Endothelial cell (in vitro differentiated cells): ENCODE results near the gene COASY. TPM values are rescaled to one million over a fixed set of nuclear protein-coding genes. Genes with fewer than 3 reads are reported as not detected.

ENCODE experiments used
- DNase-seq: peaks from one replicate; pipeline ENCODE4 v3.0.0; 2021; ENCODE audit warnings: low spot score
- H3K27ac Mint-ChIP-seq: one replicate; pipeline ENCODE4 v1.8.0; 2021; ENCODE audit warnings: mixed read lengths, inconsistent platforms; ENCODE audit not compliant: unreplicated experiment
- H3K27me3 Mint-ChIP-seq: one replicate; pipeline ENCODE4 v1.8.0; 2021; ENCODE audit warnings: mild to moderate bottlenecking, moderate library complexity, mixed read lengths, inconsistent platforms; ENCODE audit not compliant: unreplicated experiment
- H3K36me3 Mint-ChIP-seq: one replicate; pipeline ENCODE4 v1.8.0; 2021; ENCODE audit warnings: mild to moderate bottlenecking, low read depth, mixed read lengths, inconsistent platforms; ENCODE audit not compliant: unreplicated experiment
- H3K4me1 Mint-ChIP-seq: one replicate; pipeline ENCODE4 v1.8.0; 2021; ENCODE audit warnings: mild to moderate bottlenecking, mixed read lengths, inconsistent platforms; ENCODE audit not compliant: unreplicated experiment
- H3K4me3 Mint-ChIP-seq: one replicate; pipeline ENCODE4 v1.8.0; 2021; ENCODE audit warnings: mild to moderate bottlenecking, mixed read lengths, inconsistent platforms; ENCODE audit not compliant: unreplicated experiment
- H3K9me3 Mint-ChIP-seq: one replicate; pipeline ENCODE4 v1.8.0; 2021; ENCODE audit warnings: mixed read lengths, inconsistent platforms; ENCODE audit not compliant: unreplicated experiment
- total RNA-seq: library from RNA; stranded (reverse); fragmentation: NEBNext Ultra II Directional; extraction: Animal tissue kit (Norgen Biotek cat#: 25700); gene quantifications from one replicate; pipeline ENCODE4 v1.2.1, GENCODE V29; 2021; ENCODE audit not compliant: unreplicated experiment
- TF ChIP-seq, protein P1 (sequence below): fragments of 200-600 bp; sonication (generic); IDR thresholded peaks from one replicate; pipeline ENCODE4 v1.5.0; 2021; ENCODE audit warnings: antibody characterized with exemption; ENCODE audit not compliant: unreplicated experiment

COASY gene
- total RNA-seq, 1 donor from 2014 or later, result 66.3 TPM

- TF ChIP-seq, protein P1, sequence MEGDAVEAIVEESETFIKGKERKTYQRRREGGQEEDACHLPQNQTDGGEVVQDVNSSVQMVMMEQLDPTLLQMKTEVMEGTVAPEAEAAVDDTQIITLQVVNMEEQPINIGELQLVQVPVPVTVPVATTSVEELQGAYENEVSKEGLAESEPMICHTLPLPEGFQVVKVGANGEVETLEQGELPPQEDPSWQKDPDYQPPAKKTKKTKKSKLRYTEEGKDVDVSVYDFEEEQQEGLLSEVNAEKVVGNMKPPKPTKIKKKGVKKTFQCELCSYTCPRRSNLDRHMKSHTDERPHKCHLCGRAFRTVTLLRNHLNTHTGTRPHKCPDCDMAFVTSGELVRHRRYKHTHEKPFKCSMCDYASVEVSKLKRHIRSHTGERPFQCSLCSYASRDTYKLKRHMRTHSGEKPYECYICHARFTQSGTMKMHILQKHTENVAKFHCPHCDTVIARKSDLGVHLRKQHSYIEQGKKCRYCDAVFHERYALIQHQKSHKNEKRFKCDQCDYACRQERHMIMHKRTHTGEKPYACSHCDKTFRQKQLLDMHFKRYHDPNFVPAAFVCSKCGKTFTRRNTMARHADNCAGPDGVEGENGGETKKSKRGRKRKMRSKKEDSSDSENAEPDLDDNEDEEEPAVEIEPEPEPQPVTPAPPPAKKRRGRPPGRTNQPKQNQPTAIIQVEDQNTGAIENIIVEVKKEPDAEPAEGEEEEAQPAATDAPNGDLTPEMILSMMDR, result no peak
- H3K9me3 Mint-ChIP-seq, result no peaks in the 10 kb centered on the region
- H3K4me1 Mint-ChIP-seq, result peaks cover 36% of the 10 kb centered on the region
- H3K27ac Mint-ChIP-seq, result peak overlapping the region; percentile 55
- DNase-seq, result no peak
- H3K27me3 Mint-ChIP-seq, result peaks cover 12% of the 10 kb centered on the region
- H3K36me3 Mint-ChIP-seq, result no peaks in the 10 kb centered on the region
- no peak overlapping the region for H3K4me3 Mint-ChIP-seq
Measured at GRCh38 chr17:42559075-42559474, 2.9 kb upstream of the COASY start.

DNA sequence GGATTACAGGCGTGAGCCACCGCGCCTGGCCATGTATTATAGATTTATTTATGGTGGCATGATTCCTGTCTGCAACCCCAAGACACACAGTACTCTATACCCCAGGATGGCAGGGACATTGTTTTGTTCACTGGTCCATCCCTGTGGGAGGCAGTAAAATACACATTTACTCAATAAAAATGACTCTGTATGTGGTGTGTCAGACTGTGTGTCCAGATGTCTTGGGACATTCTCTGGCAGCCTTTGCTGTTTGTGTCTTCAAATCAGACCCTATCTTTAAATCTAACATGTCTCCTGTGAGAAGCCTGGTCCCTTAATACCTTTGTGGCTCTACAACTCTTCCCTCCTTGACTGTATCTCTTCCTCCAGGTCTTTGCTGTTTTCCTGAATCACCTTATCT, 1.7 kb upstream of the COASY start:
- peak overlapping the region; percentile 83 for H3K4me3 Mint-ChIP-seq
- peak overlapping the region; percentile 49 for H3K27ac Mint-ChIP-seq
- no peaks in the 10 kb centered on the region for H3K36me3 Mint-ChIP-seq
- no peaks in the 10 kb centered on the region for H3K9me3 Mint-ChIP-seq
- DNase-seq, result no peak
- TF ChIP-seq, protein P1, result no peak
- peaks cover 33% of the 10 kb centered on the region for H3K4me1 Mint-ChIP-seq
- peaks cover 11% of the 10 kb centered on the region for H3K27me3 Mint-ChIP-seq

- TF ChIP-seq, protein P1, result no peak
- peak; percentile 22 for DNase-seq
- H3K27ac Mint-ChIP-seq, result peak overlapping the region; percentile 94
- peak overlapping the region; percentile 95 for H3K4me3 Mint-ChIP-seq
- H3K36me3 Mint-ChIP-seq, result peaks cover 4% of the 10 kb centered on the region
- H3K27me3 Mint-ChIP-seq, result peaks cover 11% of the 10 kb centered on the region
- H3K9me3 Mint-ChIP-seq, result no peaks in the 10 kb centered on the region
- peaks cover 26% of the 10 kb centered on the region for H3K4me1 Mint-ChIP-seq
Measured at GRCh38 chr17:42562388-42563142, 617 bp downstream of the COASY start.

DNA sequence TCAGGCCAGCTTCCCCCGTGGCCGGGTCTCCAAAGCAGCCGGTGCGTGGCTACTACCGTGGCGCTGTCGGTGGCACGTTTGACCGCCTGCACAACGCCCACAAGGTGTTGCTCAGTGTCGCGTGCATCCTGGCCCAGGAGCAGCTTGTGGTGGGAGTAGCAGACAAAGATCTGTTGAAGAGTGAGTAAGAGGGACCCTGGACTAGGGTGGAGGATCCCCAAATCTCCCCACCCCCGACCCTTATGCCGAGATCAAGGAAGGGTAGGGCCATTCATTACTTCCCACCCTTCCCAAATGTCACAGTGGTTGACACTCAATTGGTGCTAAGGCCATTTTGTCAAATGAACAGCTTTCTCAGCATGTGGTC, 1.2 kb downstream of the COASY start:
- peaks cover 13% of the 10 kb centered on the region for H3K27me3 Mint-ChIP-seq
- H3K27ac Mint-ChIP-seq, result peak overlapping the region; percentile 94
- DNase-seq, result no peak
- peak overlapping the region; percentile 95 for H3K4me3 Mint-ChIP-seq
- TF ChIP-seq, protein P1, result no peak
- H3K9me3 Mint-ChIP-seq, result no peaks in the 10 kb centered on the region
- peaks cover 4% of the 10 kb centered on the region for H3K36me3 Mint-ChIP-seq
- peaks cover 30% of the 10 kb centered on the region for H3K4me1 Mint-ChIP-seq

DNA sequence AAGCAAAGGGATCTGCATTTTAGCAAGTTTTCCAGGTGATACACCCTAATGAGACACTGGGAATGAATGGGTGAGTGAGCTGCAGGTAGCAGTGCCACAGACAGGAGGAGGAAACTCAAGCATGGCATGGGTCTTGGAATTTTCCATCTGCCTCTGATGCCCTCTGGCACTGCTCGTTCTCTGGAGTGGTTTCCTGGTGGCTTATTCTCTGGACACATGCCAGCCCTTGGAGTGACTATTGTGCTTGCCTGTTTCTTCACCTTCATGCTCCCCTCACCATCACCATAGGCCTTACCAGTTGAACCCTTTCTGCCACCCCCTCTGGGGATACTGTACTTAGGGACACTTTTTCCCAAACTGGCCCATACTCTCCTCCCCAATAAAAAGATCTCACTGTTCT, 1.6 kb downstream of the COASY start:
- Mint-ChIP-seq H3K9me3 (no peaks in the 10 kb centered on the region), H3K4me3 (peak overlapping the region; percentile 95), H3K27me3 (peaks cover 13% of the 10 kb centered on the region), H3K27ac (peak overlapping the region; percentile 86), H3K36me3 (peaks cover 5% of the 10 kb centered on the region), H3K4me1 (peaks cover 32% of the 10 kb centered on the region)
- TF ChIP-seq, protein P1, result no peak
- DNase-seq, result no peak
